H1 (cell line): ENCODE data around the gene ZNF385B. TPM values are rescaled to one million over a fixed set of nuclear protein-coding genes. Genes with fewer than 3 reads are reported as not detected.

Experiments used
- GTF2F1 ChIP-seq: IDR thresholded peaks from 2 replicates; pipeline ENCODE4 v1.6.1; 2012; ENCODE audit warnings: low read depth, low read length, improper control_type of control experiment, borderline replicate concordance
- POLR2A ChIP-seq, 2 experiments: IDR thresholded peaks; 1 replicate in 1 of 2; 2 replicates in 1 of 2; pipeline ENCODE4 v1.6.1; 2011; ENCODE audit warnings: low read depth in 2 of 2, low read length in 2 of 2, mild to moderate bottlenecking in 2 of 2; ENCODE audit errors: control extremely low read depth in 1 of 2
- ZNF274 ChIP-seq: IDR thresholded peaks from 2 replicates; pipeline ENCODE4 v1.7.0; 2012; ENCODE audit warnings: low read length, borderline replicate concordance; ENCODE audit errors: extremely low read depth
- polyA plus RNA-seq, 7 experiments: library from polyadenylated mRNA; depleted of rRNA in 3 of 7; stranded (reverse) in 5 of 7; unstranded in 2 of 7; fragments of >200 nt in 5 of 7; fragments of 200-250 nt in 2 of 7; gene quantifications; 1 replicate in 5 of 7; 2 replicates in 1 of 7; 4 replicates in 1 of 7; pipeline versions ENCODE4 v1.2.1 to v1.2.3, GENCODE V29; 2011 to 2013; ENCODE audit warnings: missing spikeins in 2 of 7, mixed read lengths in 2 of 7
- total RNA-seq: library from RNA; stranded (reverse); fragmentation: NEBNext Ultra II Directional; extraction: Animal tissue kit (Norgen Biotek cat#: 25700); gene quantifications from 2 replicates; pipeline ENCODE4 v1.2.1, GENCODE V29; 2021
- TF ChIP-seq, protein P1 (sequence below): IDR thresholded peaks from 2 replicates; pipeline ENCODE4 v1.6.1; 2012; ENCODE audit warnings: inconsistent platforms
- TF ChIP-seq, protein P2 (sequence below), 3 experiments: IDR thresholded peaks; 1 replicate in 2 of 3; 2 replicates in 1 of 3; pipeline versions ENCODE4 v1.5.1 to v1.6.1; 2011; ENCODE audit warnings: low read length in 3 of 3, mild to moderate bottlenecking in 3 of 3, inconsistent platforms in 2 of 3, low read depth in 1 of 3, moderate library complexity in 1 of 3; ENCODE audit not compliant: insufficient read depth in 1 of 3; ENCODE audit errors: control extremely low read depth in 1 of 3

Gene ZNF385B
- total and polyA plus RNA-seq, 2 of the 8 experiments (the other 6 are each of a cell fraction or from before 2014, with no cell fraction given), result 1.1 to 3.7 TPM

DNA sequence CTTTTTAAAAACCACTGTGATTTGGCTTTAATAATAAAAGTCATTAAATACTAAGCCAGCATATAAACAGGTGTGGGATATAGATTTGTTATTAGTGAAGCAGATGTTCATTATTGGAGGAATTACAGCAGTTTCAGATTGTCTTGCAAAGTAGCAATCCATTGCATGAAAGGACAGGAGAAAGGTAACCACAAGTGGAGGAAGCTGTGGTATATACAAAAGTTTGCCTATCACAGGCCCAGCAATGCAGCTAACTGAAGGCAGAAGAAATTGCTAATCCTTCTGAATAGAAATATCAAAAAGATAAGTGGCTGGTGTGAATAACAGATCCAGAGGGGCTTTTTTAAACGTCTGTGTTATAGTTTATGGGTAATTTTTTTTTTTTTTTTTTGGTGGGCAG, 199.4 kb downstream of the ZNF385B start (continued):
- TF ChIP-seq ZNF274 (no peak), GTF2F1 (no peak), POLR2A (IDR thresholded peaks at IDR 0.05; ENCODE audit: control extremely low read depth in 1 of 2, low read depth in 2 of 2, low read length in 2 of 2) (no peak)
- TF ChIP-seq, protein P1, sequence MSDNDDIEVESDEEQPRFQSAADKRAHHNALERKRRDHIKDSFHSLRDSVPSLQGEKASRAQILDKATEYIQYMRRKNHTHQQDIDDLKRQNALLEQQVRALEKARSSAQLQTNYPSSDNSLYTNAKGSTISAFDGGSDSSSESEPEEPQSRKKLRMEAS, result no peak
- TF ChIP-seq, protein P2, sequence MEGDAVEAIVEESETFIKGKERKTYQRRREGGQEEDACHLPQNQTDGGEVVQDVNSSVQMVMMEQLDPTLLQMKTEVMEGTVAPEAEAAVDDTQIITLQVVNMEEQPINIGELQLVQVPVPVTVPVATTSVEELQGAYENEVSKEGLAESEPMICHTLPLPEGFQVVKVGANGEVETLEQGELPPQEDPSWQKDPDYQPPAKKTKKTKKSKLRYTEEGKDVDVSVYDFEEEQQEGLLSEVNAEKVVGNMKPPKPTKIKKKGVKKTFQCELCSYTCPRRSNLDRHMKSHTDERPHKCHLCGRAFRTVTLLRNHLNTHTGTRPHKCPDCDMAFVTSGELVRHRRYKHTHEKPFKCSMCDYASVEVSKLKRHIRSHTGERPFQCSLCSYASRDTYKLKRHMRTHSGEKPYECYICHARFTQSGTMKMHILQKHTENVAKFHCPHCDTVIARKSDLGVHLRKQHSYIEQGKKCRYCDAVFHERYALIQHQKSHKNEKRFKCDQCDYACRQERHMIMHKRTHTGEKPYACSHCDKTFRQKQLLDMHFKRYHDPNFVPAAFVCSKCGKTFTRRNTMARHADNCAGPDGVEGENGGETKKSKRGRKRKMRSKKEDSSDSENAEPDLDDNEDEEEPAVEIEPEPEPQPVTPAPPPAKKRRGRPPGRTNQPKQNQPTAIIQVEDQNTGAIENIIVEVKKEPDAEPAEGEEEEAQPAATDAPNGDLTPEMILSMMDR (IDR thresholded peaks at IDR 0.05; ENCODE audit: control extremely low read depth in 1 of 3, insufficient read depth in 1 of 3, low read depth in 1 of 3, low read length in 3 of 3), result no peak
